ENCODE measurements around the gene BCL6B. TPM values are rescaled to one million over a fixed set of nuclear protein-coding genes. Genes with fewer than 3 reads are reported as not detected.
A peak's percentile ranks its signal among the peaks of the same experiment; 100 is the strongest.

BCL6B gene
- polyA plus RNA-seq, 3 donors: 0.06 TPM; not detected in 2

DNA sequence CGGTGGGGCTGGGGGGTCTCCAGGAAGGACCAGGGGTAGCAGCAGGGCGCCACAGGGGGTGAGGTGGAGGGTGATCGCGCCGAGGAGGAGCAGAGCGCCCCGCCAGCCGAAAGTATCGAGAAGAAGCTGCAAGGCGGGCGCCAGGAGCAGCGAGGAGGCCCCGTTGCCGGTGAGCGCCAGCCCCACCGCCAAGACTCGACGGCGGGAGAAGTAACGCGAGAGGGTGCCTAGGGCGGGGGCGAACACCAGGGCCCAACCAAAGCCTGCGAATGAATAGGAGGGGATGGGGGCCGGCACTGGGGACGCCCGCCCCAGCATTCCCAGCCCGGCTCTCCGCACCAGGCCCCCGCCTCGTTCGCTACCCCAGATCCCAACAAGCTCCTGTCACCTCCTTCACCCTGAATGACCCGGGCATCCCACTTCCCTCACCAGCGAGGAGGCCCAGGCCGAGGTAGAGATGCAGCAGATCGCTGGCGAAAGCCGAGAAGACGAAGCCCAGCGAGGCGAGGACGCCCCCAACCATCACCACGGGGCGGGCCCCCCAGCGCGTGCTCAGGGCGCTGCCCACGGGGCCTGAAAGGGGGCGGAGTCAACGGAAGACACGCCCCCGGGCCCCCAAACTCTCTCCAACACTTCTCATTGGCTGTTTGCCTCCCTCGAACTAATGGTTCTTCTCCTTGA is 19.8 kb downstream of the BCL6B start:
- intact Hi-C loops (cut with micrococcal nuclease): loop anchor here in 1 of 2 donors (5.0 kb wide), 1 partner anchor 250 kb away; the partner anchor contains the start of gene YBX2
- Histone ChIP-seq H3K4me1 (ENCODE audit: control insufficient read depth in 1 of 2, insufficient read depth in 2 of 2, low read length in 2 of 2) (peaks cover 42% of the 10 kb centered on the region in 2 donors), H2AFZ (ENCODE audit: insufficient read depth, low read depth, low read length, poor library complexity, severe bottlenecking) (peak overlapping the region; percentile 48)

GRCh38 chr17:7043182-7043496 is 20.3 kb downstream of the BCL6B start:
- peaks cover 4% of the 10 kb centered on the region for H4K20me1 ChIP-seq (ENCODE audit: insufficient read depth, low read length)
- no peaks in the 10 kb centered on the region for H3K79me2 ChIP-seq (ENCODE audit: insufficient read depth, low read length)
- Mint-ChIP-seq H3K4me1 (peaks cover 44% of the 10 kb centered on the region), H3K27ac (peak overlapping the region in 2 of 7 donors; percentile 33 to 68), H3K9me3 (peaks cover 0 to 11% (median 4%) of the 10 kb centered on the region in 7 donors), H3K36me3 (peaks cover 5 to 10% of the 10 kb centered on the region in 2 donors), H3K4me3 (peak overlapping the region; percentile 62 to 81), H3K27me3 (ENCODE audit: low read depth in 3 of 3) (peaks cover 38 to 57% (median 48%) of the 10 kb centered on the region in 3 donors)
- peaks cover 43 to 46% of the 10 kb centered on the region in 2 donors for H3K4me1 ChIP-seq (ENCODE audit: control insufficient read depth in 1 of 2, insufficient read depth in 2 of 2, low read length in 2 of 2)
- H3K4me3 ChIP-seq (replicated peaks in 1 of 3; ENCODE audit: low read depth in 2 of 3, low read length in 3 of 3): peak overlapping the region in 2 of 3 experiments; percentile 4 to 63
- H3K27ac ChIP-seq (ENCODE audit: low read depth in 1 of 2, low read length in 2 of 2): no peak overlapping the region
- H3K4me2 ChIP-seq (replicated peaks; ENCODE audit: extremely low read depth, low read length, poor library complexity, severe bottlenecking): peak overlapping the region; percentile 79
- H2AFZ ChIP-seq (ENCODE audit: insufficient read depth, low read depth, low read length, poor library complexity, severe bottlenecking): peak overlapping the region; percentile 74
- no peak overlapping the region for H3K9ac ChIP-seq (ENCODE audit: insufficient read depth, low read length, poor library complexity, severe bottlenecking)
- TF ChIP-seq, protein P1, sequence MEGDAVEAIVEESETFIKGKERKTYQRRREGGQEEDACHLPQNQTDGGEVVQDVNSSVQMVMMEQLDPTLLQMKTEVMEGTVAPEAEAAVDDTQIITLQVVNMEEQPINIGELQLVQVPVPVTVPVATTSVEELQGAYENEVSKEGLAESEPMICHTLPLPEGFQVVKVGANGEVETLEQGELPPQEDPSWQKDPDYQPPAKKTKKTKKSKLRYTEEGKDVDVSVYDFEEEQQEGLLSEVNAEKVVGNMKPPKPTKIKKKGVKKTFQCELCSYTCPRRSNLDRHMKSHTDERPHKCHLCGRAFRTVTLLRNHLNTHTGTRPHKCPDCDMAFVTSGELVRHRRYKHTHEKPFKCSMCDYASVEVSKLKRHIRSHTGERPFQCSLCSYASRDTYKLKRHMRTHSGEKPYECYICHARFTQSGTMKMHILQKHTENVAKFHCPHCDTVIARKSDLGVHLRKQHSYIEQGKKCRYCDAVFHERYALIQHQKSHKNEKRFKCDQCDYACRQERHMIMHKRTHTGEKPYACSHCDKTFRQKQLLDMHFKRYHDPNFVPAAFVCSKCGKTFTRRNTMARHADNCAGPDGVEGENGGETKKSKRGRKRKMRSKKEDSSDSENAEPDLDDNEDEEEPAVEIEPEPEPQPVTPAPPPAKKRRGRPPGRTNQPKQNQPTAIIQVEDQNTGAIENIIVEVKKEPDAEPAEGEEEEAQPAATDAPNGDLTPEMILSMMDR (IDR thresholded peaks at IDR 0.05): no peak
- peaks cover 32 to 46% of the 10 kb centered on the region in 2 donors for H3K27me3 ChIP-seq (ENCODE audit: control insufficient read depth in 2 of 2, insufficient read depth in 2 of 2, low read length in 2 of 2)
- no peak for DNase-seq
- no peaks in the 10 kb centered on the region for H3K36me3 ChIP-seq (replicated peaks in 1 of 2; ENCODE audit: control insufficient read depth in 1 of 2, insufficient read depth in 2 of 2, low read length in 2 of 2)
- peaks cover 0 to 4% of the 10 kb centered on the region in 2 donors for H3K9me3 ChIP-seq (replicated peaks in 1 of 2; ENCODE audit: control insufficient read depth in 1 of 2, insufficient read depth in 1 of 2, low read length in 2 of 2)
- 5% methylated on average over 21 of the region's 21 CpGs for WGBS (ENCODE audit: insufficient coverage)
- intact Hi-C loops (cut with micrococcal nuclease): loop anchor here in 1 of 2 donors (5.0 kb wide), 1 partner anchor 249 kb away; the partner anchor contains the start of gene YBX2

More for the DNA sequence above, 19.8 kb downstream of the BCL6B start:
- Histone ChIP-seq H3K4me2 (replicated peaks; ENCODE audit: extremely low read depth, low read length, poor library complexity, severe bottlenecking) (peak overlapping the region; percentile 79), H3K79me2 (ENCODE audit: insufficient read depth, low read length) (no peaks in the 10 kb centered on the region), H4K20me1 (ENCODE audit: insufficient read depth, low read length) (peaks cover 4% of the 10 kb centered on the region), H3K27me3 (ENCODE audit: control insufficient read depth in 2 of 2, insufficient read depth in 2 of 2, low read length in 2 of 2) (peaks cover 32 to 46% of the 10 kb centered on the region in 2 donors), H3K36me3 (replicated peaks in 1 of 2; ENCODE audit: control insufficient read depth in 1 of 2, insufficient read depth in 2 of 2, low read length in 2 of 2) (no peaks in the 10 kb centered on the region), H3K9ac (ENCODE audit: insufficient read depth, low read length, poor library complexity, severe bottlenecking) (no peak overlapping the region), H3K27ac (ENCODE audit: low read depth in 1 of 2, low read length in 2 of 2) (no peak overlapping the region), H3K9me3 (replicated peaks in 1 of 2; ENCODE audit: control insufficient read depth in 1 of 2, insufficient read depth in 1 of 2, low read length in 2 of 2) (peaks cover 0 to 4% of the 10 kb centered on the region in 2 donors), H3K4me3 (replicated peaks in 1 of 3; ENCODE audit: low read depth in 2 of 3, low read length in 3 of 3) (peak overlapping the region in 1 of 3 experiments; percentile 63)
- H3K9me3 Mint-ChIP-seq: peaks cover 0 to 11% (median 4%) of the 10 kb centered on the region in 7 donors
- peaks cover 46% of the 10 kb centered on the region for H3K4me1 Mint-ChIP-seq
- H3K4me3 Mint-ChIP-seq: peak overlapping the region; percentile 62 to 81
- DNase-seq: peak in 1 of 3 donors; percentile 31
- 3% methylated on average over 53 of the region's 53 CpGs for WGBS (ENCODE audit: insufficient coverage)
- TF ChIP-seq, protein P1 (IDR thresholded peaks at IDR 0.05): no peak
- H3K36me3 Mint-ChIP-seq: peaks cover 5 to 12% of the 10 kb centered on the region in 2 donors
- H3K27ac Mint-ChIP-seq: peak overlapping the region in 2 of 7 donors; percentile 33 to 68
- peaks cover 38 to 55% (median 48%) of the 10 kb centered on the region in 3 donors for H3K27me3 Mint-ChIP-seq (ENCODE audit: low read depth in 3 of 3)
